Measurements from ENCODE around the gene ZGLP1.

Gene ZGLP1

DNA sequence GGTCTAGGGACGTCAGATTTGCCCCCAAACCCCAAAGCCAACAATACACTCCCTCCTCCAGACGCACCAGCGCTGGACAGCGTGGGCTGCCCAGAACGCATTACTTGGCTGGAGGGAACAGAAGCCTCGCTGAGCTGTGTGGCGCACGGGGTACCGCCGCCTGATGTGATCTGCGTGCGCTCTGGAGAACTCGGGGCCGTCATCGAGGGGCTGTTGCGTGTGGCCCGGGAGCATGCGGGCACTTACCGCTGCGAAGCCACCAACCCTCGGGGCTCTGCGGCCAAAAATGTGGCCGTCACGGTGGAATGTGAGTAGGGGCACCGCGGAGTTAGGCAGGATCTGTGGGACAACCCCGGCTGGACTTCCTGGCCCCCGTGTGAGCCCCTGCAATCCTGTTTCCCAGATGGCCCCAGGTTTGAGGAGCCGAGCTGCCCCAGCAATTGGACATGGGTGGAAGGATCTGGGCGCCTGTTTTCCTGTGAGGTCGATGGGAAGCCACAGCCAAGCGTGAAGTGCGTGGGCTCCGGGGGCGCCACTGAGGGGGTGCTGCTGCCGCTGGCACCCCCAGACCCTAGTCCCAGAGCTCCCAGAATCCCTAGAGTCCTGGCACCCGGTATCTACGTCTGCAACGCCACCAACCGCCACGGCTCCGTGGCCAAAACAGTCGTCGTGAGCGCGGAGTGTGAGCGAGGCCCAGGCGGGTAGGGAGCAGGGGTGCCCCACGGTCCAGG lies 15.8 kb downstream of the ZGLP1 start:
- Histone ChIP-seq H3K36me3 (ENCODE audit: control insufficient read depth in 4 of 4, insufficient read depth in 4 of 4, low read length in 3 of 4) (no peaks in the 10 kb centered on the region), H3K27me3 (replicated peaks in 2 of 5; ENCODE audit: control insufficient read depth in 4 of 5, insufficient read depth in 5 of 5, low read length in 4 of 5) (peaks cover 0 to 70% (median 51%) of the 10 kb centered on the region in 5 experiments), H3K4me3 (ENCODE audit: control insufficient read depth in 1 of 7, extremely low read depth in 1 of 7, insufficient read depth in 4 of 7, low read depth in 2 of 7, low read length in 6 of 7) (no peak overlapping the region), H3K27ac (ENCODE audit: insufficient read depth in 1 of 2, low read depth in 1 of 2, low read length in 2 of 2, poor library complexity in 1 of 2, severe bottlenecking in 2 of 2) (no peak overlapping the region), H3K4me1 (ENCODE audit: control extremely low read depth in 1 of 4, control insufficient read depth in 4 of 4, insufficient read depth in 4 of 4, low read length in 3 of 4) (peaks cover 5 to 77% (median 68%) of the 10 kb centered on the region in 4 experiments), H3K9me3 (ENCODE audit: control extremely low read depth in 1 of 5, control insufficient read depth in 4 of 5, insufficient read depth in 2 of 5, low read depth in 1 of 5, low read length in 4 of 5) (no peaks in the 10 kb centered on the region)
- ChIA-PET CTCF (no interaction called here), POLR2A (no interaction called here)
- DNase-seq: no peak
- 44% methylated on average over 38 of the region's 49 CpGs for WGBS (ENCODE audit: insufficient coverage)

GRCh38 chr19:10292789-10293636 lies 16.6 kb downstream of the ZGLP1 start:
- Histone ChIP-seq H3K36me3 (ENCODE audit: control insufficient read depth in 4 of 4, insufficient read depth in 4 of 4, low read length in 3 of 4) (no peaks in the 10 kb centered on the region), H3K27ac (ENCODE audit: insufficient read depth in 1 of 2, low read depth in 1 of 2, low read length in 2 of 2, poor library complexity in 1 of 2, severe bottlenecking in 2 of 2) (peak overlapping the region in 1 of 2 experiments; percentile 54), H3K27me3 (replicated peaks in 2 of 5; ENCODE audit: control insufficient read depth in 4 of 5, insufficient read depth in 5 of 5, low read length in 4 of 5) (peaks cover 0 to 70% (median 52%) of the 10 kb centered on the region in 5 experiments), H3K4me3 (ENCODE audit: control insufficient read depth in 1 of 7, extremely low read depth in 1 of 7, insufficient read depth in 4 of 7, low read depth in 2 of 7, low read length in 6 of 7) (peak overlapping the region in 5 of 7 experiments; percentile 32 to 76 (median 65)), H3K9me3 (ENCODE audit: control extremely low read depth in 1 of 5, control insufficient read depth in 4 of 5, insufficient read depth in 2 of 5, low read depth in 1 of 5, low read length in 4 of 5) (no peaks in the 10 kb centered on the region), H3K4me1 (ENCODE audit: control extremely low read depth in 1 of 4, control insufficient read depth in 4 of 4, insufficient read depth in 4 of 4, low read length in 3 of 4) (peaks cover 5 to 84% (median 75%) of the 10 kb centered on the region in 4 experiments)
- CTCF ChIA-PET: interaction anchor here (1.0 to 7.6 kb wide), 3 partner anchors 22 to 32 kb away, joined by 3 to 83 read pairs (median 3); partner anchors contain the start of gene ICAM1
- 40% methylated on average over 43 of the region's 56 CpGs for WGBS (ENCODE audit: insufficient coverage)
- DNase-seq: peak in 2 of 3 donors; percentile 64 to 66
- POLR2A ChIA-PET: interaction anchor here (2.6 kb wide), 1 partner anchor 22 kb away, joined by 19 read pairs; the partner anchor contains the start of gene ICAM1

DNA sequence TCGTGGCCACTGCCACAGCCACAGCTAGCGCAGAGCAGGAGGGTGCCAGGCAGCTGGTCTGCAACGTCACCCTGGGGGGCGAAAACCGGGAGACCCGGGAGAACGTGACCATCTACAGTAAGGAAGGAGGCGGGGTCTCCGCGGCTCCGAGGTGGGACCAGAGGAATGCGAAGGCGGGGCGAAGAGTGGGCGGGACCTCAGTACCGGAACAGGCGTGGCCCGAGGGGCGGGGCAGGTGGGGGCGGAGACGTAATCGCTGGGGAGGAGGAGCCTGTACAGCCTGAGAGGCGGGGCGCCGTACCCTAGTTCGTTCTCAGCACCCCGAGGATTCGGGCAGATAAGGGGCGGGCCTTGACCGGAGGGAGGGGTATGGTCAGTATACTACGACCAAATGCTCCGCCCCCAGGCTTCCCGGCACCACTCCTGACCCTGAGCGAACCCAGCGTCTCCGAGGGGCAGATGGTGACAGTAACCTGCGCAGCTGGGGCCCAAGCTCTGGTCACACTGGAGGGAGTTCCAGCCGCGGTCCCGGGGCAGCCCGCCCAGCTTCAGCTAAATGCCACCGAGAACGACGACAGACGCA lies 17.3 kb downstream of the ZGLP1 start:
- peak; percentile 72 to 75 (median 75) for DNase-seq
- no peaks in the 10 kb centered on the region for H3K9me3 ChIP-seq (ENCODE audit: control extremely low read depth in 1 of 5, control insufficient read depth in 4 of 5, insufficient read depth in 2 of 5, low read depth in 1 of 5, low read length in 4 of 5)
- ChIA-PET POLR2A (interaction anchor here (2.6 kb wide), 1 partner anchor 21 kb away, joined by 19 read pairs; the partner anchor contains the start of gene ICAM1), CTCF (interaction anchor here (1.0 to 7.6 kb wide), 6 partner anchors 9 to 33 kb away, joined by 3 to 83 read pairs (median 4); partner anchors contain the start of gene ICAM1)
- H3K4me1 ChIP-seq (ENCODE audit: control extremely low read depth in 1 of 4, control insufficient read depth in 4 of 4, insufficient read depth in 4 of 4, low read length in 3 of 4): peaks cover 5 to 91% (median 83%) of the 10 kb centered on the region in 4 experiments
- no peaks in the 10 kb centered on the region for H3K36me3 ChIP-seq (ENCODE audit: control insufficient read depth in 4 of 4, insufficient read depth in 4 of 4, low read length in 3 of 4)
- WGBS (ENCODE audit: insufficient coverage): 2% methylated on average over 45 of the region's 45 CpGs
- peak overlapping the region; percentile 2 to 76 (median 54) for H3K4me3 ChIP-seq (ENCODE audit: control insufficient read depth in 1 of 7, extremely low read depth in 1 of 7, insufficient read depth in 4 of 7, low read depth in 2 of 7, low read length in 6 of 7)
- H3K27ac ChIP-seq (ENCODE audit: insufficient read depth in 1 of 2, low read depth in 1 of 2, low read length in 2 of 2, poor library complexity in 1 of 2, severe bottlenecking in 2 of 2): peak overlapping the region in 1 of 2 experiments; percentile 54
- H3K27me3 ChIP-seq (replicated peaks in 2 of 5; ENCODE audit: control insufficient read depth in 4 of 5, insufficient read depth in 5 of 5, low read length in 4 of 5): peaks cover 0 to 70% (median 52%) of the 10 kb centered on the region in 5 experiments

GRCh38 chr19:10291554-10292205 lies 17.9 kb downstream of the ZGLP1 start:
- Histone ChIP-seq H3K9me3 (ENCODE audit: control extremely low read depth in 1 of 5, control insufficient read depth in 4 of 5, insufficient read depth in 2 of 5, low read depth in 1 of 5, low read length in 4 of 5) (no peaks in the 10 kb centered on the region), H3K4me1 (ENCODE audit: control extremely low read depth in 1 of 4, control insufficient read depth in 4 of 4, insufficient read depth in 4 of 4, low read length in 3 of 4) (peaks cover 5 to 97% (median 88%) of the 10 kb centered on the region in 4 experiments), H3K27ac (ENCODE audit: insufficient read depth in 1 of 2, low read depth in 1 of 2, low read length in 2 of 2, poor library complexity in 1 of 2, severe bottlenecking in 2 of 2) (peak overlapping the region in 1 of 2 experiments; percentile 43), H3K36me3 (ENCODE audit: control insufficient read depth in 4 of 4, insufficient read depth in 4 of 4, low read length in 3 of 4) (no peaks in the 10 kb centered on the region), H3K4me3 (ENCODE audit: control insufficient read depth in 1 of 7, extremely low read depth in 1 of 7, insufficient read depth in 4 of 7, low read depth in 2 of 7, low read length in 6 of 7) (peak overlapping the region; percentile 19 to 76 (median 54)), H3K27me3 (replicated peaks in 2 of 5; ENCODE audit: control insufficient read depth in 4 of 5, insufficient read depth in 5 of 5, low read length in 4 of 5) (peaks cover 0 to 67% (median 52%) of the 10 kb centered on the region in 5 experiments)
- WGBS (ENCODE audit: insufficient coverage): under 1% methylated on average over 42 of the region's 49 CpGs
- DNase-seq: no peak
- POLR2A ChIA-PET: interaction anchor here (2.6 kb wide), 1 partner anchor 21 kb away, joined by 19 read pairs; the partner anchor contains the start of gene ICAM1
- CTCF ChIA-PET: interaction anchor here (0.8 to 7.6 kb wide), 7 partner anchors 10 to 40 kb away, joined by 3 to 83 read pairs (median 3); partner anchors contain the start of gene ICAM1

DNA sequence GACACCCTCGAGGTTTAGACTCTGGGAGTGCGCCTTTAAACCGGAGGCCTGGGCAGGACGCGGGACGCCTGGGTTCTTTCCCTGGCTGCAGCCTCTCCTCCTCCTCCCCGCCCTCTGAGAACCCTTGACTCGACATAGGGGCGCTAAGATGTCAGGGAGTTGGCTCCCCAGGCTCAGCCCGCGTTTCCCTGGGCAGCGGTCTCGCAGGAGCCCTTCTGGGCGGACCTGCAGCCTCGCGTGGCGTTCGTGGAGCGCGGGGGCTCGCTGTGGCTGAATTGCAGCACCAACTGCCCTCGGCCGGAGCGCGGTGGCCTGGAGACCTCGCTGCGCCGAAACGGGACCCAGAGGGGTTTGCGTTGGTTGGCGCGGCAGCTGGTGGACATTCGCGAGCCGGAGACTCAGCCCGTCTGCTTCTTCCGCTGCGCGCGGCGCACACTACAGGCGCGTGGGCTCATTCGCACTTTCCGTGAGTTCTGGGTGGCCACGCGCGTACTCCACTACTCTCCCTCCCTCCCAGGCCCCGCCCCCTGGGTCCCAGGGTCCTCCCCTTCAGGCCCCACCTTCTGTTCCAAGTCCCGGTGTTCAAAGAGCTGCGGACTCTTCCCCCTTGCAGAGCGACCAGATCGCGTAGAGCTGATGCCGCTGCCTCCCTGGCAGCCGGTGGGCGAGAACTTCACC lies 18.6 kb downstream of the ZGLP1 start:
- ChIA-PET POLR2A (interaction anchor here (2.6 kb wide), 1 partner anchor 20 kb away, joined by 19 read pairs; the partner anchor contains the start of gene ICAM1), CTCF (interaction anchor here (0.8 to 7.6 kb wide), 6 partner anchors 11 to 41 kb away, joined by 3 to 83 read pairs (median 4); partner anchors contain the start of gene ICAM1)
- peak in 2 of 3 donors; percentile 54 to 67 for DNase-seq
- WGBS (ENCODE audit: insufficient coverage): under 1% methylated on average over 51 of the region's 57 CpGs
- Histone ChIP-seq H3K27me3 (replicated peaks in 2 of 5; ENCODE audit: control insufficient read depth in 4 of 5, insufficient read depth in 5 of 5, low read length in 4 of 5) (peaks cover 0 to 63% (median 51%) of the 10 kb centered on the region in 5 experiments), H3K36me3 (ENCODE audit: control insufficient read depth in 4 of 4, insufficient read depth in 4 of 4, low read length in 3 of 4) (no peaks in the 10 kb centered on the region), H3K27ac (ENCODE audit: insufficient read depth in 1 of 2, low read depth in 1 of 2, low read length in 2 of 2, poor library complexity in 1 of 2, severe bottlenecking in 2 of 2) (peak overlapping the region in 1 of 2 experiments; percentile 73), H3K9me3 (ENCODE audit: control extremely low read depth in 1 of 5, control insufficient read depth in 4 of 5, insufficient read depth in 2 of 5, low read depth in 1 of 5, low read length in 4 of 5) (no peaks in the 10 kb centered on the region), H3K4me3 (ENCODE audit: control insufficient read depth in 1 of 7, extremely low read depth in 1 of 7, insufficient read depth in 4 of 7, low read depth in 2 of 7, low read length in 6 of 7) (peak overlapping the region; percentile 19 to 76 (median 54)), H3K4me1 (ENCODE audit: control extremely low read depth in 1 of 4, control insufficient read depth in 4 of 4, insufficient read depth in 4 of 4, low read length in 3 of 4) (peaks cover 4 to 97% (median 92%) of the 10 kb centered on the region in 4 experiments)

Data from common myeloid progenitor, CD34-positive (primary cell).